Mesenchymal stem cell (in vitro differentiated cells and primary cell): ENCODE results near the gene IFT52.

Experiments used
- DNase-seq: peaks from one replicate; pipeline ENCODE4 v3.0.0-alpha.2; 2013
- H2AFZ ChIP-seq: one replicate; pipeline ENCODE4 v1.6.1; 2013; ENCODE audit warnings: low read depth, mild to moderate bottlenecking, control low read depth, inconsistent platforms, low read length, moderate library complexity
- H2AK5ac ChIP-seq: 2 replicates; pipeline ENCODE4 v1.6.1; 2013; ENCODE audit warnings: low read length, moderate library complexity, mild to moderate bottlenecking, inconsistent platforms; ENCODE audit not compliant: severe bottlenecking
- H2BK120ac ChIP-seq: one replicate; pipeline ENCODE4 v1.6.1; 2013; ENCODE audit warnings: low read depth, mild to moderate bottlenecking, inconsistent platforms, low read length, moderate library complexity
- H2BK12ac ChIP-seq, 2 experiments: one replicate each; pipeline ENCODE4 v1.6.1; 2013; ENCODE audit warnings: inconsistent platforms in 2 of 2, low read length in 2 of 2, mild to moderate bottlenecking in 2 of 2, moderate library complexity in 2 of 2, control low read depth in 1 of 2
- H2BK15ac ChIP-seq: one replicate; pipeline ENCODE4 v1.6.1; 2013; ENCODE audit warnings: mild to moderate bottlenecking, low read depth, inconsistent platforms; ENCODE audit not compliant: poor library complexity, severe bottlenecking
- H2BK5ac ChIP-seq: 2 replicates; pipeline ENCODE4 v1.6.1; 2013; ENCODE audit warnings: low read depth, mild to moderate bottlenecking, low read length, control low read depth, inconsistent platforms; ENCODE audit not compliant: poor library complexity, severe bottlenecking
- H3K14ac ChIP-seq, 2 experiments: one replicate each; pipeline ENCODE4 v1.6.1; 2013; ENCODE audit warnings: inconsistent platforms in 2 of 2, low read length in 2 of 2, control low read depth in 1 of 2, mild to moderate bottlenecking in 1 of 2, moderate library complexity in 1 of 2
- H3K18ac ChIP-seq, 2 experiments: one replicate each; pipeline ENCODE4 v1.6.1; 2013; ENCODE audit warnings: inconsistent platforms in 2 of 2, low read length in 2 of 2, control low read depth in 1 of 2, low read depth in 1 of 2, mild to moderate bottlenecking in 1 of 2
- H3K23ac ChIP-seq, 2 experiments: one replicate each; pipeline ENCODE4 v1.6.1; 2013; ENCODE audit warnings: inconsistent platforms in 2 of 2, low read length in 2 of 2, mild to moderate bottlenecking in 2 of 2, moderate library complexity in 2 of 2, control low read depth in 1 of 2
- H3K27ac ChIP-seq: 2 replicates; pipeline ENCODE4 v1.5.1; 2013; ENCODE audit warnings: mild to moderate bottlenecking, moderate library complexity, low read length, control low read depth, inconsistent platforms; ENCODE audit not compliant: poor library complexity, severe bottlenecking
- H3K27me3 ChIP-seq, 2 experiments: 2 replicates each; pipeline versions ENCODE4 v1.6.1 to v1.7.0; 2013; ENCODE audit warnings: low read length in 2 of 2, mild to moderate bottlenecking in 2 of 2, moderate library complexity in 2 of 2, control low read depth in 1 of 2, inconsistent platforms in 1 of 2; ENCODE audit not compliant: control insufficient read depth in 1 of 2, insufficient read depth in 1 of 2
- H3K36me3 ChIP-seq, 2 experiments: 2 replicates each; pipeline versions ENCODE4 v1.6.1 to v1.7.0; 2013; ENCODE audit warnings: low read length in 2 of 2, control low read depth in 1 of 2, inconsistent platforms in 1 of 2, low read depth in 1 of 2, mild to moderate bottlenecking in 1 of 2; ENCODE audit not compliant: insufficient read depth in 2 of 2, control insufficient read depth in 1 of 2
- H3K4ac ChIP-seq, 2 experiments: one replicate each; pipeline ENCODE4 v1.6.1; 2013; ENCODE audit warnings: inconsistent platforms in 2 of 2, low read length in 2 of 2, mild to moderate bottlenecking in 2 of 2, moderate library complexity in 2 of 2, control low read depth in 1 of 2, low read depth in 1 of 2
- H3K4me1 ChIP-seq: 2 replicates; pipeline ENCODE4 v1.6.1; 2013; ENCODE audit warnings: low read depth, low read length, control low read depth; ENCODE audit not compliant: control insufficient read depth, insufficient read depth
- H3K4me2 ChIP-seq: 2 replicates; pipeline ENCODE4 v1.6.1; 2013; ENCODE audit warnings: low read length, mild to moderate bottlenecking, inconsistent platforms; ENCODE audit not compliant: poor library complexity, severe bottlenecking
- H3K4me3 ChIP-seq, 2 experiments: 2 replicates each; pipeline versions ENCODE4 v1.5.1 to v1.7.0; 2013; ENCODE audit warnings: low read length in 2 of 2, mild to moderate bottlenecking in 2 of 2, control low read depth in 1 of 2, low read depth in 1 of 2; ENCODE audit not compliant: insufficient read depth in 1 of 2
- H3K79me1 ChIP-seq: replicated peaks from 2 replicates; pipeline ENCODE4 v1.6.1; 2013; ENCODE audit warnings: mild to moderate bottlenecking, control low read depth, low read length, inconsistent platforms; ENCODE audit not compliant: poor library complexity, severe bottlenecking
- H3K9ac ChIP-seq: 2 replicates; pipeline ENCODE4 v1.7.0; 2013; ENCODE audit warnings: mild to moderate bottlenecking, low read length, moderate library complexity
- H3K9me3 ChIP-seq: 2 replicates; pipeline ENCODE4 v1.7.0; 2013; ENCODE audit warnings: mild to moderate bottlenecking, low read length; ENCODE audit not compliant: control insufficient read depth
- H4K8ac ChIP-seq: one replicate; pipeline ENCODE4 v1.6.1; 2013; ENCODE audit warnings: inconsistent platforms, mild to moderate bottlenecking, low read length, moderate library complexity
- H4K91ac ChIP-seq: one replicate; pipeline ENCODE4 v1.6.1; 2013; ENCODE audit warnings: mild to moderate bottlenecking, low read length, inconsistent platforms
- WGBS: methylation state at CpG from one replicate; pipeline ENCODE4 v1.1.7; 2013; ENCODE audit warnings: mixed read lengths; 5-methylcytosine and 5-hydroxymethylcytosine counted together

IFT52 gene

DNA sequence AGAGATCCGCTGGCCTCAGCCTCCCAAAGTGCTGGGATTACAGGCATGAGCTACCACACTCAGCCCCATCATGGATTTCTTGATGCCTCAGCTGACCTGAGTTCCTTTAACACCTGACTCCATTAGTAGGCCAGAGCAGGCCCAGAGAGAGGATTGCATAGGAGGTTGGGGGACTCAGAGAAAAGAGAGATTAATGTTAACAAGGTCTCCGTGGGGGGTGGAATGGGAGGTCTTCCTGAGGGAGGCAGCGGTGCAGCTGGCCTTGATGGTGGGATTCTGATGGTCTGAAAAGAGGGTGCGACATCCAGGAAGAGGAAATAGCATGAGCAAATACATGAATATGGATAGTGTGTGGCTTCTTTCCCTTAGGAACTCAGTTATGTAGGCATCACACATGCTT, 22.0 kb upstream of the IFT52 start:
- WGBS, result 88% methylated on average over 4 of the region's 4 CpGs
- H3K4ac ChIP-seq, result no peak overlapping the region
- DNase-seq, result no peak
- peaks cover 0 to 63% of the 10 kb centered on the region in 2 experiments for H3K36me3 ChIP-seq
- H3K27me3 ChIP-seq, result peaks cover 0 to 11% of the 10 kb centered on the region in 2 experiments
- H2AK5ac ChIP-seq, result no peak overlapping the region
- H3K14ac ChIP-seq, result no peak overlapping the region
- H3K18ac ChIP-seq, result no peak overlapping the region
- H3K9me3 ChIP-seq, result no peaks in the 10 kb centered on the region
- no peak overlapping the region for H3K9ac ChIP-seq
- H2BK15ac ChIP-seq, result no peak overlapping the region
- no peak overlapping the region for H3K23ac ChIP-seq
- H2AFZ ChIP-seq, result no peak overlapping the region
- peaks cover 5% of the 10 kb centered on the region for H3K79me1 ChIP-seq
- no peak overlapping the region for H2BK120ac ChIP-seq
- no peak overlapping the region for H2BK12ac ChIP-seq
- H3K4me3 ChIP-seq, result no peak overlapping the region
- H4K91ac ChIP-seq, result no peak overlapping the region
- H3K4me2 ChIP-seq, result no peak overlapping the region
- no peaks in the 10 kb centered on the region for H3K4me1 ChIP-seq
- no peak overlapping the region for H4K8ac ChIP-seq
- no peak overlapping the region for H2BK5ac ChIP-seq
- no peak overlapping the region for H3K27ac ChIP-seq

- no peak overlapping the region for H2BK12ac ChIP-seq
These were observed 21.5 kb upstream of the IFT52 start for GRCh38 chr20:43569282-43569681.

GRCh38 chr20:43570496-43570895, 20.2 kb upstream of the IFT52 start:
- H3K9me3 ChIP-seq, result no peaks in the 10 kb centered on the region
- H3K9ac ChIP-seq, result no peak overlapping the region
- H2BK120ac ChIP-seq, result no peak overlapping the region
- no peak overlapping the region for H2BK15ac ChIP-seq
- no peak overlapping the region for H3K4me3 ChIP-seq
- peak overlapping the region in 1 of 2 experiments; percentile 11 for H3K14ac ChIP-seq
- no peak overlapping the region for H4K8ac ChIP-seq
- H3K18ac ChIP-seq, result no peak overlapping the region
- H3K79me1 ChIP-seq, result peaks cover 4% of the 10 kb centered on the region
- no peak overlapping the region for H2BK5ac ChIP-seq
- no peak overlapping the region for H2AK5ac ChIP-seq
- H2AFZ ChIP-seq, result no peak overlapping the region
- WGBS, result 84% methylated on average over 9 of the region's 10 CpGs
- H3K4me2 ChIP-seq, result no peak overlapping the region
- H3K23ac ChIP-seq, result no peak overlapping the region
- peaks cover 0 to 62% of the 10 kb centered on the region in 2 experiments for H3K36me3 ChIP-seq
- H3K27me3 ChIP-seq, result peaks cover 0 to 13% of the 10 kb centered on the region in 2 experiments
- no peak overlapping the region for H2BK12ac ChIP-seq
- H3K4me1 ChIP-seq, result no peaks in the 10 kb centered on the region
- H3K4ac ChIP-seq, result no peak overlapping the region
- no peak overlapping the region for H4K91ac ChIP-seq
- H3K27ac ChIP-seq, result no peak overlapping the region
- no peak for DNase-seq

More at GRCh38 chr20:43569282-43569681, 21.5 kb upstream of the IFT52 start:
- Histone ChIP-seq H2AFZ (no peak overlapping the region), H3K27ac (no peak overlapping the region), H4K8ac (no peak overlapping the region), H3K9me3 (no peaks in the 10 kb centered on the region), H3K27me3 (peaks cover 0 to 13% of the 10 kb centered on the region in 2 experiments), H2BK5ac (no peak overlapping the region), H3K4ac (no peak overlapping the region), H2BK120ac (no peak overlapping the region), H3K18ac (no peak overlapping the region), H3K4me3 (no peak overlapping the region), H4K91ac (no peak overlapping the region), H3K36me3 (peaks cover 0 to 67% of the 10 kb centered on the region in 2 experiments), H3K4me2 (no peak overlapping the region), H3K4me1 (no peaks in the 10 kb centered on the region), H3K23ac (no peak overlapping the region), H2AK5ac (no peak overlapping the region), H2BK15ac (no peak overlapping the region), H3K14ac (no peak overlapping the region), H3K79me1 (peaks cover 5% of the 10 kb centered on the region), H3K9ac (no peak overlapping the region)
- no peak for DNase-seq
- 93% methylated on average over 10 of the region's 10 CpGs for WGBS

DNA sequence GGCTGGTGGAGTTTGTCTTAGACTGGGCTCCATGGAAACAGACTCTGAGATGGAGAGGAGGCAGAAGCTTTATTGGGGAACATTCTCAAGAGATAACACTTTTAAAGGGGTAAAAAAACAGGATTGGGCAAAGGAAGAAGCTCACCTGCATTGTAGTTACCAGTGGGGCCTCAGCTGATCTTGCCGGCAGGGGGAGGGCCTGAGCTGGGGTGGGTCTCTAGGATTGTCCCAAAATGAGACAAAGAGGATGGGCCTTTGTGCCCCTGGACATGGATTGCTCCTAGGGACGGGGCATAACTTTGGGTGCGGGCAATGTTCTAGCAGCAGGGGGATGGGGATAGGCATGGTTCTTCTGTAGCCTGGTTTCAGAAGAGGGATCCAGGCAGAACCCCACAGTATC, 19.4 kb upstream of the IFT52 start:
- Histone ChIP-seq H2AK5ac (no peak overlapping the region), H3K9ac (no peak overlapping the region), H3K4me3 (no peak overlapping the region), H3K27ac (no peak overlapping the region), H4K8ac (no peak overlapping the region), H3K27me3 (peaks cover 0 to 13% of the 10 kb centered on the region in 2 experiments), H3K79me1 (no peaks in the 10 kb centered on the region), H3K4me2 (no peak overlapping the region), H3K36me3 (peaks cover 0 to 61% of the 10 kb centered on the region in 2 experiments), H2BK5ac (no peak overlapping the region), H3K4ac (no peak overlapping the region), H2BK12ac (no peak overlapping the region), H2AFZ (no peak overlapping the region), H3K4me1 (no peaks in the 10 kb centered on the region), H2BK120ac (no peak overlapping the region), H3K23ac (no peak overlapping the region), H4K91ac (no peak overlapping the region), H3K9me3 (no peaks in the 10 kb centered on the region), H2BK15ac (no peak overlapping the region), H3K14ac (no peak overlapping the region), H3K18ac (no peak overlapping the region)
- 85% methylated on average over 3 of the region's 3 CpGs for WGBS
- DNase-seq, result no peak
